Thyroid gland (tissue), 4 donors: ENCODE data around the gene GSG1L. TPM values are rescaled to one million over a fixed set of nuclear protein-coding genes. Genes with fewer than 3 reads are reported as not detected.

ENCODE experiments used
- DNase-seq, 2 donors: peaks; one replicate each; pipeline ENCODE4 v3.0.0-alpha.2; 2019
- H3K27ac ChIP-seq, 3 donors: fragments of 200-600 bp; sonication (generic); 1 replicate in 2 of 3; 2 replicates in 1 of 3; pipeline ENCODE4 v1.5.1; 2016 to 2019; ENCODE audit warnings: mild to moderate bottlenecking in 1 of 3, moderate library complexity in 1 of 3
- H3K27me3 ChIP-seq: fragments of 200-600 bp; sonication (generic); one replicate; pipeline ENCODE4 v1.5.1; 2019
- H3K36me3 ChIP-seq, 2 donors: fragments of 200-600 bp; sonication (generic); one replicate each; pipeline ENCODE4 v1.5.1; 2016 to 2019
- H3K4me1 ChIP-seq, 2 donors: fragments of 200-600 bp; sonication (generic); one replicate each; pipeline ENCODE4 v1.5.1; 2017 to 2019
- H3K4me3 ChIP-seq, 3 donors: fragments of 200-600 bp; sonication (generic); replicated peaks in 1 of 3; 1 replicate in 2 of 3; 2 replicates in 1 of 3; pipeline ENCODE4 v1.5.1; 2016; ENCODE audit warnings: mild to moderate bottlenecking in 1 of 3
- H3K9me3 ChIP-seq: fragments of 200-600 bp; sonication (generic); one replicate; pipeline ENCODE4 v1.5.1; 2017
- POLR2A ChIP-seq, 2 donors: fragments of 450-650 bp; IDR thresholded peaks; one replicate each; pipeline ENCODE4 v1.6.1; 2017; ENCODE audit warnings: antibody characterized with exemption in 2 of 2, mild to moderate bottlenecking in 2 of 2, moderate library complexity in 1 of 2
- WGBS, 2 donors: methylation state at CpG; one replicate each; pipeline ENCODE4 v1.1.5; 2017; 5-methylcytosine and 5-hydroxymethylcytosine counted together
- intact Hi-C: fragments of 100-400 bp; cut with DNase I; formaldehyde crosslinking; loops from one replicate; pipeline ENCODE4 v1.15.1; 2023
- total RNA-seq, 4 donors: library from RNA; depleted of rRNA; stranded (reverse); fragments of >200 nt; gene quantifications; one replicate each; pipeline ENCODE4 v1.2.3, GENCODE V29; 2016
- TF ChIP-seq, protein P1 (sequence below), 6 experiments: fragments of 200-600 bp in 3 of 6; fragments of 450-650 bp in 3 of 6; sonication (generic) in 3 of 6; IDR thresholded peaks; one replicate each; pipeline ENCODE4 v1.5.1; 2016 to 2019; ENCODE audit warnings: antibody characterized with exemption in 6 of 6, mild to moderate bottlenecking in 2 of 6, inconsistent platforms in 1 of 6, moderate library complexity in 1 of 6

Gene GSG1L
- not detected for total RNA-seq

DNA sequence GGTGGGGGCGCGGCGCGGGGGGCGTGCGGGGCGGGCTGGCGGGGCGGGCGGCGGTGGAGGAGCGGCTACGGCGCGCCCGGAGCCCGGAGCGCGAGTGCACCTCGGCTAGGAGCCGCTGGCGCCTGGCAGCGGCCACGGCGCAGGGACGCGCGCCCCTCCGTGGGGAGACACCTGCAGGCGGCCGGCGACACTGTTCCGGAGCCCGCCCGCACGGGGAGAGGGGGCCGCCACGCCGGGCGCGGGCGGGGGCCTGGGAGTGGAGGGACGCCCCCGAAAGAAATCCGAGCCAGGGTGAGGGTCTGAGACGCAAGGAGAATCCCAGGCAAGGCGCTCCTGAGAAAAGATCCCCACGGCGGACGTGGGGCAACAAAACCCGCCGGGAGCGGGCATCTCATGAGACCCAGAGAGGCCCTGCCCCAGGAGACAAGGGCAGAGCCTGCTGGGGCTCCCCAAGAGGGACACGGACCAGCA, at the start of gene GSG1L:
Gene GSG1L (minus strand): TSS at position 124 of the 471 bp plus-strand sequence. CDS start 290 bp downstream, outside the sequence.
- 1 to 4% methylated on average over 7 to 18 of the region's 54 CpGs for WGBS, 2 donors
- H3K9me3 ChIP-seq = no peaks in the 10 kb centered on the region
- no peaks in the 10 kb centered on the region for H3K36me3 ChIP-seq
- no peak within 1 kb of the TSS for H3K27ac ChIP-seq
- no peak within 1 kb of the TSS for H3K4me3 ChIP-seq
- DNase-seq = no peak
- H3K27me3 ChIP-seq = no peaks in the 10 kb centered on the region
- intact Hi-C loops = no loop called here
- TF ChIP-seq, protein P1, sequence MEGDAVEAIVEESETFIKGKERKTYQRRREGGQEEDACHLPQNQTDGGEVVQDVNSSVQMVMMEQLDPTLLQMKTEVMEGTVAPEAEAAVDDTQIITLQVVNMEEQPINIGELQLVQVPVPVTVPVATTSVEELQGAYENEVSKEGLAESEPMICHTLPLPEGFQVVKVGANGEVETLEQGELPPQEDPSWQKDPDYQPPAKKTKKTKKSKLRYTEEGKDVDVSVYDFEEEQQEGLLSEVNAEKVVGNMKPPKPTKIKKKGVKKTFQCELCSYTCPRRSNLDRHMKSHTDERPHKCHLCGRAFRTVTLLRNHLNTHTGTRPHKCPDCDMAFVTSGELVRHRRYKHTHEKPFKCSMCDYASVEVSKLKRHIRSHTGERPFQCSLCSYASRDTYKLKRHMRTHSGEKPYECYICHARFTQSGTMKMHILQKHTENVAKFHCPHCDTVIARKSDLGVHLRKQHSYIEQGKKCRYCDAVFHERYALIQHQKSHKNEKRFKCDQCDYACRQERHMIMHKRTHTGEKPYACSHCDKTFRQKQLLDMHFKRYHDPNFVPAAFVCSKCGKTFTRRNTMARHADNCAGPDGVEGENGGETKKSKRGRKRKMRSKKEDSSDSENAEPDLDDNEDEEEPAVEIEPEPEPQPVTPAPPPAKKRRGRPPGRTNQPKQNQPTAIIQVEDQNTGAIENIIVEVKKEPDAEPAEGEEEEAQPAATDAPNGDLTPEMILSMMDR (IDR thresholded peaks at IDR 0.05) = peak in 1 of 6 experiments; percentile 21
- no peak for TF ChIP-seq POLR2A (IDR thresholded peaks at IDR 0.05)
- H3K4me1 ChIP-seq = peaks cover 0 to 4% of the 10 kb centered on the region in 2 donors

DNA sequence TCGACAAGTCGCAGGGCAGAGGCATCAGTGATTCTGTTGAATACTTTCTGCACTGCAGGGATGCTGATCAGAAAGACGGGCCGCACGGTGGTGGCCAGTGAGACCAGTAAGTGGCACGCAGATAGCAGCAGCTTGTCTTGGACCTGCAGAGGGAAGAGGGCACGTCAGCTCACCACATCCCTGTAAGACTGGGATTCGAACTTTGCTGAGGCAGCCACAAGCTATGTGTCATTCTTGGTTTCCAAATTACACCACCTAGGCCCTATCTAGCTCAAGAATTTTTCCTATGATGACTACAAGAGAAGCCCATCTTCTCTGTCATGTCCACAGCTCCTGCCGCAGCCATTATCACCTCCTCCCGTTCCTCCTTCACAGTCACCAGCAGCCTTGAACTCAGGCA, 49.4 kb upstream of the GSG1L start:
- no peaks in the 10 kb centered on the region for H3K27me3 ChIP-seq
- H3K9me3 ChIP-seq = no peaks in the 10 kb centered on the region
- TF ChIP-seq, protein P1 (IDR thresholded peaks at IDR 0.05) = no peak
- no peak for TF ChIP-seq POLR2A (IDR thresholded peaks at IDR 0.05)
- intact Hi-C loops = no loop called here
- no peak for DNase-seq
- H3K4me3 ChIP-seq = no peak overlapping the region
- H3K27ac ChIP-seq = peak overlapping the region in 1 of 3 donors; percentile 45
- 93 to 94% methylated on average over 8 to 10 of the region's 10 CpGs for WGBS, 2 donors
- peaks cover 23 to 37% of the 10 kb centered on the region in 2 donors for H3K36me3 ChIP-seq
- peaks cover 0 to 5% of the 10 kb centered on the region in 2 donors for H3K4me1 ChIP-seq

DNA sequence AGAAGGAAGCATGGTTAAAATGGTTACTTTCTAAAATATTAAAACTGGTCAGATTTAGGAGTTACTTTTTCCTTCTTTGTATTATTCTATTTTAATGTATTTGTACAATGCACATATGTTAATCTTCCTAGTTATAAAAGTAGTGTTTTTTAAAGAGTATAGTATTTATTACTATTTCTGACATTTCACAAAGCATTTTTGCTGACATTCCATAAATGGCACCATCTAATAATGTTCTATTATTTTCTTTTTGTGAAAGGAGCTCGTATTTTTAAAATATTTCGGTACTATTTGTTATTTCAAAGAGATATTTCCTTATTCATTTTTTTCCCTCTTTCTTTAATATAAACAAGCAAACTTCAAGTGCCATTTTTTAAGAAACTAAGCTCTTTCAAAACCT, 47.5 kb upstream of the GSG1L start:
- H3K4me1 ChIP-seq = peaks cover 0 to 5% of the 10 kb centered on the region in 2 donors
- H3K36me3 ChIP-seq = peaks cover 34 to 49% of the 10 kb centered on the region in 2 donors
- intact Hi-C loops = no loop called here
- 95 to 96% methylated on average over 2 of the region's 2 CpGs for WGBS, 2 donors
- TF ChIP-seq, protein P1 (IDR thresholded peaks at IDR 0.05) = no peak
- TF ChIP-seq POLR2A (IDR thresholded peaks at IDR 0.05) = no peak
- H3K9me3 ChIP-seq = no peaks in the 10 kb centered on the region
- no peak overlapping the region for H3K27ac ChIP-seq
- no peak overlapping the region for H3K4me3 ChIP-seq
- DNase-seq = no peak
- H3K27me3 ChIP-seq = no peaks in the 10 kb centered on the region

GRCh38 chr16:28110479-28110878, 47.0 kb upstream of the GSG1L start:
- TF ChIP-seq, protein P1 (IDR thresholded peaks at IDR 0.05) = no peak
- no peak for TF ChIP-seq POLR2A (IDR thresholded peaks at IDR 0.05)
- Histone ChIP-seq H3K4me1 (peaks cover 0 to 2% of the 10 kb centered on the region in 2 donors), H3K27ac (no peak overlapping the region), H3K4me3 (no peak overlapping the region), H3K9me3 (no peaks in the 10 kb centered on the region), H3K27me3 (no peaks in the 10 kb centered on the region), H3K36me3 (peaks cover 39 to 49% of the 10 kb centered on the region in 2 donors)
- DNase-seq = no peak
- WGBS, 2 donors = 87 to 96% methylated on average over 5 of the region's 5 CpGs
- intact Hi-C loops = no loop called here

GRCh38 chr16:28110074-28110473, 46.6 kb upstream of the GSG1L start:
- intact Hi-C loops = no loop called here
- WGBS, 2 donors = 87 to 88% methylated on average over 3 of the region's 3 CpGs
- Histone ChIP-seq H3K36me3 (peaks cover 42 to 52% of the 10 kb centered on the region in 2 donors), H3K9me3 (no peaks in the 10 kb centered on the region), H3K27me3 (no peaks in the 10 kb centered on the region), H3K27ac (no peak overlapping the region), H3K4me1 (no peaks in the 10 kb centered on the region), H3K4me3 (no peak overlapping the region)
- no peak for TF ChIP-seq POLR2A (IDR thresholded peaks at IDR 0.05)
- TF ChIP-seq, protein P1 (IDR thresholded peaks at IDR 0.05) = no peak
- DNase-seq = no peak
